ENCODE measurements around the gene TEX53. TPM values are rescaled to one million over a fixed set of nuclear protein-coding genes. Genes with fewer than 3 reads are reported as not detected.

TEX53 gene
- polyA plus RNA-seq, 1 donor from 2014 or later: not detected

DNA sequence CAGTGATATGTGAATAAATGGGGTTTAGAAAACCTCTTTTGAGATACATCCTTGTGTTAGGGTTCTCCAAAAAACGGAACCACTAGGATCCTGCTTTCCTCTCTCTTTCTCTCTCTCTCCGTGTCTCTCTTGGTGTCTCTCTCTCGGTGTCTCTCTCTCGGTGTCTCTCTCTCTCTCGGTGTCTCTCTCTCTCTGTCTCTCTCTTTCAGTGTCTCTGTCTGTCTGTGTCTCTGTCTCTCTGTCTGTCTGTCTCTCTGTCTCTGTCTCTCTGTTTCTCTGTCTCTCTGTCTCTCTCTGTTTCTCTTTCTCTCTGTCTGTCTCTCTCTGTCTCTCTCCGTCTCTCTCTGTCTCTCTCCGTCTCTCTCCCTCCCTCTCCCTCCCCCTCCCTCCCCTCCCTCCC lies 32.2 kb upstream of the TEX53 start:
- H2AFZ ChIP-seq (ENCODE audit: low read depth, low read length): no peak overlapping the region
- no peak overlapping the region for H3K4me2 ChIP-seq (ENCODE audit: low read length)
- H3K9ac ChIP-seq (ENCODE audit: low read length): no peak overlapping the region
- H3K9me2 ChIP-seq (ENCODE audit: insufficient read depth, low read length): no peaks in the 10 kb centered on the region
- H3F3A ChIP-seq (ENCODE audit: insufficient read depth, low read length, poor library complexity, severe bottlenecking): no peaks in the 10 kb centered on the region
- H4K20me1 ChIP-seq (ENCODE audit: insufficient read depth): no peaks in the 10 kb centered on the region
- no peak overlapping the region for H3K27ac ChIP-seq (ENCODE audit: low read length)
- no peaks in the 10 kb centered on the region for H3K9me3 ChIP-seq (ENCODE audit: low read length)
- H3K79me2 ChIP-seq (replicated peaks; ENCODE audit: insufficient read depth, low read length): no peaks in the 10 kb centered on the region
- TF ChIP-seq TAF1 (IDR thresholded peaks at IDR 0.05; ENCODE audit: low read depth) (no peak), RAD21 (conservative IDR thresholded peaks at IDR 0.05) (no peak), MXI1 (conservative IDR thresholded peaks at IDR 0.05; ENCODE audit: poor library complexity, severe bottlenecking) (no peak), EZH2 (IDR thresholded peaks at IDR 0.05; ENCODE audit: borderline replicate concordance, insufficient read depth, low read length, poor library complexity, severe bottlenecking) (no peak), SMC3 (conservative IDR thresholded peaks at IDR 0.05; ENCODE audit: poor library complexity) (no peak), POLR2AphosphoS5 (IDR thresholded peaks at IDR 0.05) (no peak), EP300 (conservative IDR thresholded peaks at IDR 0.05; ENCODE audit: poor library complexity, severe bottlenecking) (no peak)
- TF ChIP-seq, protein P1, sequence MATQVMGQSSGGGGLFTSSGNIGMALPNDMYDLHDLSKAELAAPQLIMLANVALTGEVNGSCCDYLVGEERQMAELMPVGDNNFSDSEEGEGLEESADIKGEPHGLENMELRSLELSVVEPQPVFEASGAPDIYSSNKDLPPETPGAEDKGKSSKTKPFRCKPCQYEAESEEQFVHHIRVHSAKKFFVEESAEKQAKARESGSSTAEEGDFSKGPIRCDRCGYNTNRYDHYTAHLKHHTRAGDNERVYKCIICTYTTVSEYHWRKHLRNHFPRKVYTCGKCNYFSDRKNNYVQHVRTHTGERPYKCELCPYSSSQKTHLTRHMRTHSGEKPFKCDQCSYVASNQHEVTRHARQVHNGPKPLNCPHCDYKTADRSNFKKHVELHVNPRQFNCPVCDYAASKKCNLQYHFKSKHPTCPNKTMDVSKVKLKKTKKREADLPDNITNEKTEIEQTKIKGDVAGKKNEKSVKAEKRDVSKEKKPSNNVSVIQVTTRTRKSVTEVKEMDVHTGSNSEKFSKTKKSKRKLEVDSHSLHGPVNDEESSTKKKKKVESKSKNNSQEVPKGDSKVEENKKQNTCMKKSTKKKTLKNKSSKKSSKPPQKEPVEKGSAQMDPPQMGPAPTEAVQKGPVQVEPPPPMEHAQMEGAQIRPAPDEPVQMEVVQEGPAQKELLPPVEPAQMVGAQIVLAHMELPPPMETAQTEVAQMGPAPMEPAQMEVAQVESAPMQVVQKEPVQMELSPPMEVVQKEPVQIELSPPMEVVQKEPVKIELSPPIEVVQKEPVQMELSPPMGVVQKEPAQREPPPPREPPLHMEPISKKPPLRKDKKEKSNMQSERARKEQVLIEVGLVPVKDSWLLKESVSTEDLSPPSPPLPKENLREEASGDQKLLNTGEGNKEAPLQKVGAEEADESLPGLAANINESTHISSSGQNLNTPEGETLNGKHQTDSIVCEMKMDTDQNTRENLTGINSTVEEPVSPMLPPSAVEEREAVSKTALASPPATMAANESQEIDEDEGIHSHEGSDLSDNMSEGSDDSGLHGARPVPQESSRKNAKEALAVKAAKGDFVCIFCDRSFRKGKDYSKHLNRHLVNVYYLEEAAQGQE (IDR thresholded peaks at IDR 0.05; ENCODE audit: borderline replicate concordance): no peak
- TF ChIP-seq, protein P2, sequence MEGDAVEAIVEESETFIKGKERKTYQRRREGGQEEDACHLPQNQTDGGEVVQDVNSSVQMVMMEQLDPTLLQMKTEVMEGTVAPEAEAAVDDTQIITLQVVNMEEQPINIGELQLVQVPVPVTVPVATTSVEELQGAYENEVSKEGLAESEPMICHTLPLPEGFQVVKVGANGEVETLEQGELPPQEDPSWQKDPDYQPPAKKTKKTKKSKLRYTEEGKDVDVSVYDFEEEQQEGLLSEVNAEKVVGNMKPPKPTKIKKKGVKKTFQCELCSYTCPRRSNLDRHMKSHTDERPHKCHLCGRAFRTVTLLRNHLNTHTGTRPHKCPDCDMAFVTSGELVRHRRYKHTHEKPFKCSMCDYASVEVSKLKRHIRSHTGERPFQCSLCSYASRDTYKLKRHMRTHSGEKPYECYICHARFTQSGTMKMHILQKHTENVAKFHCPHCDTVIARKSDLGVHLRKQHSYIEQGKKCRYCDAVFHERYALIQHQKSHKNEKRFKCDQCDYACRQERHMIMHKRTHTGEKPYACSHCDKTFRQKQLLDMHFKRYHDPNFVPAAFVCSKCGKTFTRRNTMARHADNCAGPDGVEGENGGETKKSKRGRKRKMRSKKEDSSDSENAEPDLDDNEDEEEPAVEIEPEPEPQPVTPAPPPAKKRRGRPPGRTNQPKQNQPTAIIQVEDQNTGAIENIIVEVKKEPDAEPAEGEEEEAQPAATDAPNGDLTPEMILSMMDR (IDR thresholded peaks at IDR 0.05; ENCODE audit: poor library complexity, severe bottlenecking): no peak
- H3K36me3 ChIP-seq (ENCODE audit: insufficient read depth, low read length): no peaks in the 10 kb centered on the region
- no peak overlapping the region for H3K4me3 ChIP-seq (ENCODE audit: low read length)
- no peaks in the 10 kb centered on the region for H3K27me3 ChIP-seq (ENCODE audit: insufficient read depth, low read depth, low read length)

DNA sequence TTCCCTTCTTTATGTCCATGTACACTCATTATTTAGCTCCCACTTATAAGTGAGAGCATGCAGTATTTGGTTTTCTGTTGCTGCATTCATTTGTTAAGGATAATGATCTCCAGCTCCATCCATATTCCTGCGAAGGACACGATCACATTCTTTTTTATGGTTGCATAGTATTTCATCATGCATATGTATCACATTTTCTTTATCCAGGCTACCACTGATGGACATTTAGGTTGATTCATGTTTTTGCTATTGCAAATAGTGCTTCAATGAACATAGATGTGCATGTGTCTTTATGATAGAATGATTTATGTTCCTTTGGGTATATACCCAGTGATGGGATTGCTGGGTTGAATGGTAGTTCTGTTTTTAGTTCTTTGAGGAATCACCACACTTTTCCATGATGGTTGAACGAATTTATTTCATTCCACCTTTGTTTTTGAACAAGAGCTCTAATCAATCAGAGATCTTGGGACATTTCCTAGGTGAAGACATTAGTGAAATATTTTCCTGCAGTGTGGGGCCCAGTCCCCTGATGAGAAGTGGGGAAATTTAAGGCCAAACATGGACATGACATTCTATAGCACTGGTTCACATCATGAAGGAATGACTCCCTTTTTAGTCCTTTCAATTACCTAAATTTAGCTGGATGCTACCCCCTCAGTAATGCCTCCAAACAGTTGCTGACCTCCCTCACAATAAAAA lies 31.5 kb upstream of the TEX53 start:
- Histone ChIP-seq H3K4me3 (ENCODE audit: low read length) (no peak overlapping the region), H3K9ac (ENCODE audit: low read length) (no peak overlapping the region), H3K27me3 (ENCODE audit: insufficient read depth, low read depth, low read length) (no peaks in the 10 kb centered on the region), H3K36me3 (ENCODE audit: insufficient read depth, low read length) (no peaks in the 10 kb centered on the region), H3K79me2 (replicated peaks; ENCODE audit: insufficient read depth, low read length) (no peaks in the 10 kb centered on the region), H3K27ac (ENCODE audit: low read length) (no peak overlapping the region), H4K20me1 (ENCODE audit: insufficient read depth) (no peaks in the 10 kb centered on the region), H3K4me2 (ENCODE audit: low read length) (no peak overlapping the region), H3K9me2 (ENCODE audit: insufficient read depth, low read length) (no peaks in the 10 kb centered on the region), H3K9me3 (ENCODE audit: low read length) (no peaks in the 10 kb centered on the region), H3F3A (ENCODE audit: insufficient read depth, low read length, poor library complexity, severe bottlenecking) (no peaks in the 10 kb centered on the region), H2AFZ (ENCODE audit: low read depth, low read length) (no peak overlapping the region)
- TF ChIP-seq TAF1 (IDR thresholded peaks at IDR 0.05; ENCODE audit: low read depth) (no peak), EZH2 (IDR thresholded peaks at IDR 0.05; ENCODE audit: borderline replicate concordance, insufficient read depth, low read length, poor library complexity, severe bottlenecking) (no peak), MXI1 (conservative IDR thresholded peaks at IDR 0.05; ENCODE audit: poor library complexity, severe bottlenecking) (no peak), SMC3 (conservative IDR thresholded peaks at IDR 0.05; ENCODE audit: poor library complexity) (no peak), RAD21 (conservative IDR thresholded peaks at IDR 0.05) (no peak), POLR2AphosphoS5 (IDR thresholded peaks at IDR 0.05) (no peak), EP300 (conservative IDR thresholded peaks at IDR 0.05; ENCODE audit: poor library complexity, severe bottlenecking) (no peak)
- TF ChIP-seq, protein P1 (IDR thresholded peaks at IDR 0.05; ENCODE audit: borderline replicate concordance): no peak
- TF ChIP-seq, protein P2 (IDR thresholded peaks at IDR 0.05; ENCODE audit: poor library complexity, severe bottlenecking): no peak
